ENCODE results near the gene SECISBP2.

DNA sequence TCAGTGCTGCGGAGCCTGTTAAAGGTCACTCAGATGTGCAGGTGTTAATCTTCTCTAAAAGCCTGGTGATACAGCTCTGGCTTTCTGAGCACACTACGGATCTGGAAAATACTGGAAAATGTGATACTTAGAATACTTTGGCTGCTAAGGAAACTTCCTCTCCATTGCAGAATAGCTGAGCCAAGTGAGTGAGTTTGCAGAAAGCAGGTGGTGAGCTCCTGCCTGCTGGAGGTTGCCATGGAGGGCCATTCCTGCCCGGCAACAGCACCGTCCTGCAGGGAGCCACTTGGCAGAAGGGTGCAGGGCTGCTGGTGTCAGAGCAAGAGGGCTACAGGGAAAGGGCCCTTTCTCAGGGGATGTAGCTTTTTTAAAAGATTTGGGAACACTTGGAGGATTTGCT is 40.7 kb downstream of the SECISBP2 start:
- TF ChIP-seq POLR2A (IDR thresholded peaks at IDR 0.05; ENCODE audit: low read depth, low read length) (no peak), POLR2AphosphoS5 (IDR thresholded peaks at IDR 0.05; ENCODE audit: low read depth, low read length) (no peak), TAF1 (IDR thresholded peaks at IDR 0.05; ENCODE audit: borderline replicate concordance, low read depth, low read length) (no peak)
